Activated CD4-positive, alpha-beta T cell treated with anti-CD3 and anti-CD28 coated beads for 1 hour (primary cell): ENCODE data around the gene PRKAB1.
"Not testable (repeated sequence)": the region's sequence is repeated elsewhere in the genome, so short reads cannot be mapped to it uniquely, and the experiment has no call there.

ENCODE experiments used
- DNase-seq: peaks from one replicate; pipeline ENCODE4 v3.0.0-alpha.2; 2020

PRKAB1 gene

DNA sequence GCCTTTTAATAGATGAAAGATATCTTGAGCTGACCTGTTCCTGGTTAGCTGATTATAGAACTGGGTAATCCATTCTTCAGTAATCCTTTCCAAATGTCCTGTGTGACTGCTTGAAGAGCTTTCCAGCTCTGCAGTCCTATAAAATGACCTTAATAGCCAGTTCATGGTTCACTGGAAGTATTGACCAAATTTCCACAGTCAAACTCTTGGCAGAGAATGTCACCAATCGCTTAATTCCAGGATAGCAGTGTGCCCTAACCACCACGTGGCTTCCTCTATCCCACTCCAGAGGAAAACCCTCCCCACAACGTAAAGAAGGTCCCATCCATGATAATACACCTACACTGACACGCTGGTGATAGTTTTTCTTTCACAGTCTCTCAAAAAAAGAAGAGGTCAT, 17.4 kb downstream of the PRKAB1 start:
- DNase-seq, result no peak

DNA sequence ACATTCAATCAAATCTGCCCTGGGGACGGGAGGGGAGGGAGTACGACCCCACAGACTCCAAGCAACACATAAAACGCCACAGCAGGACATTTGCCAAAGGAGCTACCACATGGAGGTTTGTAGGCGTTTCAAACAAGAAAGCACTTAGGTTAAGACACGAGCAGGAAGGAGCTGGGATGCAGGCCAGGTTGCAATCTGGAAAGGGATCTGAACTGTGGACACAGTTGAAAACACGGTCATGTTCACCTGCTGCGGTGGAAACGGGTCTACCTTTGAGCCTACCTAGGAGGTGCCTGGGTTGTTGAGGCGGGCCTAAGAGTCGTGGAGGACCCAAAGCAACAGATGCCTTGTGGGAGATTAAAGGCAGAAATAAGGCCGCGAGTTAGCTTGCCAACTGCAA, 18.4 kb downstream of the PRKAB1 start:
- DNase-seq, result no peak

DNA sequence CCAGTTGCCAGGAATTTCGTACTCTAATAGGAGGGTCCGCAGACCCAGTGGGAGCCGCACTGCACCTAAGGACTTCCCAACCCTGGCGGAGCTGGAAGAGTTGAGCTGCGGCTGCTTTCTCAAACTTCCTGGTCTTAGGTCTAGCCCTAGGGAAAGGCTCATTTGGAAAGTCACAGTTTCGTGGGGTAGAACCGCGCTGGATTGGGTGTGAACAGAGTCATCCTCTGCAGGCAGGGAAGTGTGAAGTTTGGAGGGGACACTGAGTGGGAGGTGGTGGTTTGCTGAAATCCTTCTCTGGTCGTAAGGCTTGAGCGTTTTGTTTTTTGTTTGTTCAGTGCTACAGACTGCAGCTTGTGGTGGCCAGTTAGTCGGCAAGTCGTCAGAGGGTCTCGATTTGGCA, 18.8 kb downstream of the PRKAB1 start:
- DNase-seq, result no peak

DNA sequence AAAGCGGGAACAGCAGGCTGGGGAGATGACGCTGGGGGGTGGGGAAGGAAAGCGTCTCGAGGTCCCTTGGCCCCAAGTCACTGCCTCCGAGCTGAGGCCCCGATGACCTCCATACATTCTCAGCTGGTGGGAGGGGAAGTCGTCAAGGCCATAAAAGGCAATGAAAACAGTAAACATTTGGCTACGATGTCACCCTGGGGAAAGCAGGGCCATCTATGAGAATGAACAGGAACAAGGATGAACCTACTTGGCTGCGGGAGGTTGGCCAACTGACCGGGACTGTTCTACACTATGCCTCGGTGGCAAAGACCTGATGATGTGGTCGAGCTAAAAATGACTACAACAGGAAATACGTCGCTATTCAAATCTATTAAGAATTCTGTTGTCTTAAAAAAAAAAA, 19.5 kb downstream of the PRKAB1 start:
- DNase-seq, result no peak

DNA sequence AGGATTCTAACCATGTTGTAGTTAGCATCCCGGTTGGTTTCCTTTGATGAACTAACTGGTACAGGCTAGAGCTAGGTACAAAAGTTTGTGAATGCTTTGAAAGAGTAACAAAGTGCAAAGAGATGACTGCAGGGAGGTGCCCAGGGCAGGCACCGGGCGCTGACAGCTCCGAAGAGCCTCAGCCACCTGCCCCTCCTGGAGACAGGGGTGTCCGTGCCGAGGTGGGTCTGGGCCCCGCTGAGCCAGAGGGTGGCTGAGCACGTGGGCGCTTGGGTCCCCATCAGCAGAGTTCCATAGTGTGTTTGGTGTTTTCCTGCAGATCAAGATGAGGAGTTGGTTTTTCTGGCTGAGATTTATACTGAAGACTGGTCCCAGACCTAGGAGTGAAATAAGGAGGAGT, 19.9 kb downstream of the PRKAB1 start:
- DNase-seq, result no peak

DNA sequence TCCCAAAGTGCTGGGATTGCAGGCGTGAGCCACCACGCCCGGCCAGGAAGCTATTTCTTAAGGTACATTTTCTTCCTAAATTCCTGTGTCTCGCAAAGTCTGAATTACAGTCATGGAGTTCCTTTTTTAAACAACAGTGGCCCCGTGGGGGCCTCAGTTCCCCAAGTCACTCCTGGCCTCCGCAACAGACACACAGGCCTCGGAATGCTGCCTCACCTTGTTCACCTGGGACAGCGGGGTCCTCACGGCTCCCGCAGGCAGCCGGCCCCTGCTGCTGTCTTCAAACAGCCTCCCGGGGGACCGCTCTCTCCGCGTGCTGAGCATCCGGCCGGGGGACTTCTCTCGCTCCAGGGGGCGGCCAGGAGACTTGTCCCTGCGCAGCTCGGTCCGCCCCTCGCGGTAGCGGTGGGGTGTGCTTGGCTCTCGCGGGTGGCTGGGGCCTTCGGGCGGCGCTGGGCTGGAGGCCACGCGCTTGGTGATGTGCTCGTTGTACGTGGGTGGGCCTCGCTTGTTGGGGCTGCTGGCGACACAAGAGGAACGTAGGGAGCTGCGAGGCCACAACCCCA, 22.1 kb downstream of the PRKAB1 start:
- no peak for DNase-seq

DNA sequence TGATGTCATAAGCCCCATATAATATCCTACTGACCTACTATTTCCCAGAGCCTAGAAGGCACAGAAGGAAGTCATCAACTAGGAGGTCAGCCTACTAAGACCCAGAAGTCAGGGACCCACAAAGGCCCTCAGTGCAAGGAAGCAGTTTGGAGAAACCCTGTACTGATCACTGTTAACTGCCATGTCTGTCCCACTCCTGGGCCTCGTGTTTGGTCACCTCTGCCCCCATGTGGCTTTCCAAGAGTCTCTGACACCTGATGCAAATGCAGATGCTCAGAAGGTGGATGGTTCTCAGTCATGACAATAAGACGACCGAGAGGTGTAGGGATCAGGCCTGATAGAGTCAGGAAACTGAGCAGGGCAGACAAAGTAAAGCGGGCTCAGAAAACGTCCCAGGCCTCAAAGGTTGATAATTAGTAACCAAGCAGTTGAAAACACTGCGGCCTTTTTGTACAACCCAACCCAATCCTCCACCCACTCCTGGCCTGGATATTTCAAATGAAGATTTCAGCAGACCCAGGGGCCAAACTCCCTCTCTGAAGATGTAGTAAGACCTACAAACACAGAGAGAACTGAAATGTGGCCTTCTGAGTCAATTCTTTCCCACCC, 23.4 kb downstream of the PRKAB1 start:
- no peak for DNase-seq

DNA sequence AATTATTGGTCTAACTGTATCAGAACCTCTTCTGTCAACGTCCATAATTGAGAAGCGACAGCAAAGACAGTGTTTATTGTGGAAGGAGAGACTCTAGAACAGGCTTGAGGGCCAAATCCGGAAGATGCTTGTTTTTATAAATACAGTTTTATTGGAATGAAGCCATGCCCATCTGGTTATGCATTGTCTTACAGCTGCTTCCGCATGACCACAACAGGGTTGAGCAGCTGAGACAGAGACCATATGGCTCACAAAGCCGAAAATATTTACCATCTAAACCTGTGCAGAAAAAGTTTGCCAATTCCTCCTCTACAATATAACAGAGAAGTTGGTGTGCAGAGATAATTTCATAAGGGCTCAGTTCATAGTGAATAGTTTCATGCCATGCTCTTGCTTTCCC, 24.5 kb downstream of the PRKAB1 start:
- no peak for DNase-seq

DNA sequence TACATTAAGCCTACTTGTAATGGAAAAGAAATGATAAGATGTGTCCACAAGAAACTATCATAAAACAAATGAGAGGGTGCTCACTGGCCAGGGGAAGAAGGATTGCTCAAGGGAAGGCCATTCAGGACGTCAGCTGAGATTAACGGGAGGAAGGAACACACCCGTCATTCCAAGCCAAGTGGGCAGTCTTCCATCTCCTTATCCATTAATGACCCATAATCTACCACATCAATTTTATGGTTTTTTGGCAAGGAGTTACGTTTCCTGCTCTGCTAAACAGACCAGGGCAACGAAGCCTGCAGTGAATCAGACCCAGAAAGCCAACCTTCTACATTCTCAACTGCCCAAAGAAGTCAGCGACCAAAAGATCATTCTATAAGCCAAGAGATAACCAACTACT, 25.1 kb downstream of the PRKAB1 start:
- DNase-seq, result no peak

DNA sequence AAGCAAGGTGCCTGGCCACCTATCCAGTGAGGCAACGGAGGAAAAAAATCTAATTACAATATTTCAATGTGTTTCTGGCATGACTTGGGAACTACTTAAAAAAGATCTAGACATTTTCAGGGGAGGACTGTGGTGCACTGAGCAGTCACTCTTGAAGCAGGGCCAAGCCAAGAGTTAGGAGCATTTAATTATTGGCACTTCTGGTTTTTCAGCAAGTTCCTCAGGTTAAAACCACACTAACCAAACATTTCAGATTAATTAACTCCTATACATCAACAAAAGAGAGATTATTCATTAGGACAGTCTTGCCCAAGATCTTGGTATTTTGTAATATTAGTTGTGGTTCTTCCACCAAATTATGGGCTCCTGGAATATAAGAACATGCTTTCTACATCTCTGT, 25.6 kb downstream of the PRKAB1 start:
- no peak for DNase-seq

DNA sequence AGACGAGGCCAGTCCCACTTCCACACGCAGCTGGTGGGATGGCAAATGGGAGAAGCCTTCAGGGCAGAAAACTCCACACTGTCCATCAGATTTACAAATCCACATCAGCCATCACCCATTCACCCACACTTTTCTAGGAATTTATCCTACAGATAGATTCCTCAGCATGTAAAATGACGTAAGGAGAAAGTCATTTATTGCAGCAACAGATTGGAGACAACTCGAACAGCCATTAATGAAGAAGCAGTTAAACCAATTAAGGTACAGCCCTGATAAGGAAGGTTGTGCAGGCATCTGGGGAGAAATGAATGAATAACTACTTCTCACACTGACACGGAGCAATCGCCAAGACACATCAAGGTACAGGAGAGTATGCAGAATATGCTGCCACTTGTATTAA, 26.2 kb downstream of the PRKAB1 start:
- DNase-seq, result no peak

DNA sequence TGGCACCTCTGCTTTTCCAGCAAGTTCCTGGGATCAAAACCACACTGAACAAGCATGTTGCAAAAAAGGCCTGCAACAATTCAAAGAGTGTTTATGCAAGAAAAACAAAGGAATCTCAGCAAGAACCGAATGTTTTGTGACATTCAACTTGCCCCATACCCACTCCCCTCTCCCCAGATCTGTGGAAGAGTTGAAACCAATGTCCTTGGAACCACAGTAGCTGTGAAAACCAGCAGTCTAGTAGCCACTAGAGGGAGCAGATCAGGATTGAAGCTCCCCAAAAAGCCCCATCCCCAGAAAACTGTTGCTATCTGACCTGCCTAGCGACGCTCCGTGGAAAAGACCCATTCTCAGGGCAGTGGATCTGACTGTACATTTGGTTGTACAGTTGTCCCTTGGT, 27.1 kb downstream of the PRKAB1 start:
- no peak for DNase-seq

DNA sequence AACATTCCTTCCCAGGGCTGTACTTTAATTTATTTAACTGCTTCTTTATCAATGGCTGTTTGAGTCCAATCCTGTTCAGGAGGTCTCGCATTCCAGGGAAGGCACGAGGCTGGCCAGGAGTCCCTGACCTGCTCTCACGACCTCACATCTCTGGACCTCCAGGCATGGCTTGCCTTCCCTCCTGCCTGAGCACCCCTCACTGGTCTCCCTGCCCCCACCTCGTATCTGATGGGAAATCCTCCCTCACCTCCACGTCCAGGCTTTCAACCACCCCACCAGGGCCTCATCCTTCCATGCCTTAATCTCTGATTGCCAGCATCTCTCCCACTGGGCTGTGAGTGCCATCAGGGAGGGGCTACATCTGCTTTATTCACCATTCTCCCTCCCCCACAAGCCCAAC, 29.0 kb downstream of the PRKAB1 start:
- DNase-seq, result no peak

DNA sequence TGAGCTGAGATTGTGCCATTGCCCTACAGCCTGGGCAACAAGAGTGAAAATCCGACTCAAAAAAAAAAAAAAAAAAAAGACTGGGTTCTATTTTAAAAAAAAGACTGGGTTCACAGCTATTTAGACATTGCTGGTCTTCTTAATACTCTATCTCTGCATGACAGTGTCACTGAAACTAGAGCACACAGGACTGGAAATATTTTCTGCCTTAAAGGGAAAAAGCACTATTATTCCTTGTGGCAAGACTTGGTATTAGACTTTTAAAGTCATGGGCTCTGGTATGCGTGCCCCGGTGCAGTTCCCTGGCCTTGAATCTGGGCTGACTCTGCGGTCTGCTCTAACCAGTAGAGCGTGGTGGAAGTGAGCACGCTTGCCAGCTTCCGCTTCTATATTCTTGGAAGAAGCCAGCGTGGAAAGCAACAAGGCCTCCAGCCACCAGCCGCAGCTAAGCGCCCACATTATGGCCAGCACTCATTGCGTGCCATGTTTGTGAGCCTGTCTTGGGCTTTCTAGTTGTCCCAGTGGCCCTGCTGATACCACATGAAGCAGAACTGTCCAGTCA, 31.3 kb downstream of the PRKAB1 start:
- no peak for DNase-seq

DNA sequence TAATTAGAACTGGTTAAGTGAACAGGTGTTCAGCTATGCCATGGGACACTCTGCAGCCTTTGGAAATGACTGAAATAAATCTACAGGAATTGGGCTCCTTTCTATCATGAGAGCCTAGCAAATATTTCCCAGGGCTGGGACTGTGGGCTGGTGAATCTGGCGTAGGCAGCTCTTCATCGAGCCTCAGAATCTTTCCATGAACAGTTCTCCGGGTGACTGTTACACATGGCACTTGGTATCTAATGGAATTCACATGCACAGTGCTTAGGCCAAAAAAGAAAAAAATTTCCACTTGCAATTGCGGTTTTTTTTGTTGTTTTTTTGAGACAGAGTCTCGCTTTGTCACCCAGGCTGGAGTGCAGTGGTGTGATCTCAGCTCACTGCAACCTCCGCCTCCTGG, 32.1 kb downstream of the PRKAB1 start:
- DNase-seq, result no peak

DNA sequence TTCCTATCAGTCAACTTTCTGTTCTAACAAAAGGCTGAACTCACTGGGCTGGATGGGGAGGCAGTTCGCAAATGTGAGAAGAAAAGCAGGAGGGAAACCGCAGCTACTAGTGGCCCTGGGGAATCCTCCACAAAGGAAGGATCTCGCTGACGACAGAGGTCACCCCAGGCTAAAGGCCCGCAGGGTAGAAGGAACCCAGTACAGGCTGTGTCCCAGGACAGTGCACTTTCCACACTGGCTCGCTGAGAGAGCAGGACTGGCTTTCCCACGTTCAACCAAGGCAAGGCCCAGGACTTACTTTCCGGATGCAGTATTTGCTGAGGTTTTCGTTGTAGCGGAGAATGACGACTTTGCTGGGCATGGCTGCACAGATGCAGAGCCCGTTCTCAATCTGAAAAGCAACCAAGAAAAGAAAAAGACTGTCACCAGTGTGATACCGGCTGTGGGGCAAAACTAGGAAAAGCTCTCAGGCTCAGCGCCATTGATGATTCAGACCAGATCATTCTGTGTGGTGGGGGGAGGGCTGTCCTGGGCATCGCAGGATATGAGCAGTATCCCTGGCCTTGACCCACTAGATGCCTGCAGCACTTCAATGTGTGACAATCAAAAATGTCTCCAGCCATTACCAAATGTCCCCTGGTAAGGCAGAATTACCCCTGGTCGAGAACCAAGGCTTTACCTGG, 36.3 kb downstream of the PRKAB1 start:
- no peak for DNase-seq

DNA sequence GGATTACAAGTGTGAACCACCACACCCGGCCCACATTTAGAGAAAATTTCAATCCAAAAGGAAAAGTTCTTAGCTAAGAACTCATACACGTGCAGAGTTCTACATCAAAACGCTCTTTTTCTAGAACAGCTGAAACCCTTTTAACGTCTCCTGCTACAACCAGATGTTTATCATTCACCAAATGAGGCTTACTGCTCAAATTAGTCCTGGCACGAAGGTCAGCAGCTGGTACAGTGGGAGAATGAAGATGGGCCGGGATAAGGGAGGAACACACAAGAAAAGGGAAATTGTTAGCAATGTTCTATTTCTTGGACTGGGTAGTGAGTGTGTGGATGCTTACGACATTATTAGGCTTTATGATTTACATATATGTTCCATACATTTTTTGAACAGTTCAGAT, 37.2 kb downstream of the PRKAB1 start:
- DNase-seq, result no peak

DNA sequence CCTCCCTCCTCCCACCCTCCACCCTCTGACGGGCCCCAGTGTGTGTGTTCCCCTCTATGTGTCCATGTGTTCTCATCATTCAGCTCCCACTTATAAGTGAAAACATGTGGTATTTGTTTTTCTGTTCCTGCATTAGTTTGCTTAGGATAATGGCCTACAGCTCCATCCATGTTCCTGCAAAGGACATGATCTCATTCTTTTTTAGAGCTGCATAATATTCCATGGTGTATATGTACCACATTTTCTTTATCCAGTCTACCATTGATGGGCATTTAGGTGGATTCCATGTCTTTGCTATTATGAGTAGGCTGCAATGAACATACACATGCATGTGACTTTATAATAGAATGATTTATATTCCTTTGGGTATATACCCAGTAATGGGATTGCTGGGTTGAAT, 38.5 kb downstream of the PRKAB1 start:
- not testable (repeated sequence) for DNase-seq

DNA sequence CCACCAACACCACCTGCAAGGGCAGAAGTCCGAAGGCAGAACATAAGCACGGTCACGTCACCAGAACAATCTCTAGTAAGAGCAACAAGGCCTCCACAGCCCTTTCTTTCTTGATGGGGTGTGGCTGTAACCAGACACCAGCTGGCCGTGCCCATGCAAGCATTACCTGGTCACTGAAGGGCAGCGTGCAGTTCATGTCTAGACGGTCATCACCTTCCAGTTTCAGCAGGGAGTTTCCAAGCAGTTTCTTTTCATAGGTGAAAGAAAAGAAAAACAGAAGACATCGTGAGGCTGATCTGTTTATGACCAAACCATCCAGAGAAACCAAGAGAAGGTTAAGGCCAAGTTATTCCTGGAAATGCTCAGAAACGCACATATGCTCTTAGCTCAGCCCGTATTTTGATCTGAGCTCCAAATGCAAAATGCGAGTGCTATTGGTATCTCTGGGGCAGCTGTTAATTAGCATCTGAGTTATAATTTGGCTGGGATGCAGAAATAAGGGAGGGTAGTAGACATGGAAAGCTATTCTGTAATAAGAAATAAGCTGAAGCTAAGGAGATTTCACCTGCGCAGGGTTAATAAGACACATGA, 42.5 kb downstream of the PRKAB1 start:
- DNase-seq, result no peak

DNA sequence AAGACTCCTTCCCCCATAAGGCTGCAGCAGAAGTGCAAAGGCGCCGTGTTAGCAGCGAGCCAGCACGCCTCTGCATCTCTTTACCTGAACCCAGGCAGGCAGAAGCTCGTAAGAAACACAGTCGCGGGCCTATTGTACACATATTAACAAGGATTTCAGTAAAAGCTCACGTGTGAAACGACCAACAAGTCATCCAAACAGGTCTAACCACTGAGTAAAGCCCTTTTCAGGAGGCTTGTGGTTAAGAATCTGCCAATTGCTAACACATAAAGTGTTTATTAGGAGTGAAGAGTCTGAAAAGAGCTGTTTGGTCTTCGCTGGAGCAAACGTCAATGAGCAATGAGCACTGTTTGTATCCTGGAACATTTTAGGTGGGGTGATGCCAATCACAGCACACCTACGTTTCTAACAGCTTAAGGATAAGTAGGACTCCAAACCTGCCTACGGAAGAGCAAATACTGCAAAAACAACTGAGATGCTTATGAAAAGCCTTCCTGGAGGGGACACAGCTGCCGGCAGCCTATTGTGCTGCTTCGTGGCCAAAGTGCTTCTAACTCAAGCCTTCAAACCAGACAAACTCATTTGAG, 43.1 kb downstream of the PRKAB1 start:
- DNase-seq, result no peak

DNA sequence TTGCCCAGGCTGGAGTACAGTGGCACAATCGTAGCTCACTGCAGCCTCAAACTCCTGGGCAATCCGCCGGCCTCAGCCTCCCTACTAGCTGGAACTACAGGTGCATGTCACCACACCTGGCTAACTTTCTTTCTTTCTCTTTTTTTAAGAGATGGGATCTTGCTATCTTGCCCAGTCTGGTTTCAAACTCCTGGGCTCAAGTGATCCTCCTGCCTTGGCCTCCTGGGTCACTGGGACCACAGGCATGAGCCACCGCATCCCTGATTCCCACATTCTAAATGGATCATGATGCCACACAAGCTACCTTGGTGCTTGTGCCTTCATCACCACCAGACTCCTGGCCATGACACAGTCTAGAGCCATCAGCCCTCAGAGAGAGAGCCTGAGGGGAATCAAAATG, 43.8 kb downstream of the PRKAB1 start:
- DNase-seq, result no peak

DNA sequence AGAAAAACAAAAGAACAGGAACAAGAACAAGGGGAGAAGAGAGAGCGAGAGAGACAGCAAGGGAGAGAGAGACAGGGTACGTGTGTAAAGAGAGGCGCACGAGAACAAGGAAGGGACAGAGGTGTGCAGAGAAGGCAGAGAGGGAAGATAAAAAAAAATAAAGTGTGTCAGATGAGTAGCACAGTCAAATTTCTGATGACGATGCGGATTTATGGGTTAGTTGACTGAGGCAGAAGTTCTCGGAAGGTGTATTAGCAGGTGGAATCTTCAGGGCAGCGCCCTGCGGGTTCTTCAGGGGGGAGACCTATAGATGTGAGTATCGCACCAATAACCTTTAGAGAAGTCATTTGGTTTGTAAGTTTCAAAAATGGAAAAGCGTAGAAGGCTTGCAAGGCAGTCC, 44.8 kb downstream of the PRKAB1 start:
- DNase-seq, result no peak

DNA sequence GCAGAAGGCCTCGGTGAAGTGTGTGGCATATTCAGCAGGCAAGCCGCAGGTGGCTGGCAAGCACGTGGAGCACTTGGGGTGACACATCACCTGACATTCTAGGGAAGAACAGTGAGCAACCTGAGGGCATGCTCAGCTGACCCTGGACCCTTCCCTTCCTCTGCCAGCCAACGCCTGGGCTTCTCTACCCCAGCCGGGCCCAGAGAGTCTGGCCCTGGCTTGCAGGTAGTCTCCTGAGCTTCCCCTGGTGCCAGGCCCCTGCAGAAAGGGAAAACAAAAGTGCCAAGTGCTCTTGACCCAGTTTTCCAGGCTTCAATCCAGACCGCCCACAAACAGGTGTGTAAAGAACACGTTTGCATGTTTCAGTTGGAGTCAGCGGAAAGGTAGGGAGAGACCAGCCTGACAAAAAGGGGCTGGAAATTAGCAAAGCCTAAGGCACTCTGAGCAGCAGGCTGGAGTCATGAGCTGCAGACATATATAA, 45.7 kb downstream of the PRKAB1 start:
- DNase-seq, result no peak
